Mesendoderm (in vitro differentiated cells): ENCODE measurements around the gene PTPN18.

Experiments
- DNase-seq: peaks from one replicate; pipeline ENCODE4 v3.0.0; 2013
- H2AK5ac ChIP-seq: 2 replicates; pipeline ENCODE4 v1.6.1; 2013; ENCODE audit warnings: low read length, inconsistent platforms
- H2BK120ac ChIP-seq: 2 replicates; pipeline ENCODE4 v1.6.1; 2013; ENCODE audit warnings: low read depth, mild to moderate bottlenecking, low read length, moderate library complexity, mixed read lengths
- H2BK15ac ChIP-seq: replicated peaks from 2 replicates; pipeline ENCODE4 v1.6.1; 2013; ENCODE audit warnings: low read depth, mild to moderate bottlenecking, moderate library complexity
- H2BK5ac ChIP-seq: 2 replicates; pipeline ENCODE4 v1.6.1; 2013; ENCODE audit warnings: low read length, inconsistent platforms
- H3K18ac ChIP-seq: 2 replicates; pipeline ENCODE4 v1.6.1; 2013; ENCODE audit warnings: mild to moderate bottlenecking, low read length, mixed read lengths
- H3K23ac ChIP-seq: one replicate; pipeline ENCODE4 v1.6.1; 2013; ENCODE audit warnings: low read length
- H3K27ac ChIP-seq: 2 replicates; pipeline ENCODE4 v1.5.1; 2013; ENCODE audit warnings: low read depth, mild to moderate bottlenecking, inconsistent platforms, low read length, moderate library complexity
- H3K27me3 ChIP-seq: 2 replicates; pipeline ENCODE4 v1.6.1; 2013; ENCODE audit warnings: low read length, control low read depth, mild to moderate bottlenecking, inconsistent platforms; ENCODE audit not compliant: insufficient read depth, poor library complexity
- H3K36me3 ChIP-seq: 2 replicates; pipeline ENCODE4 v1.6.1; 2013; ENCODE audit warnings: low read length, inconsistent platforms; ENCODE audit not compliant: control insufficient read depth, insufficient read depth
- H3K4ac ChIP-seq: one replicate; pipeline ENCODE4 v1.6.1; 2013; ENCODE audit warnings: low read depth, mild to moderate bottlenecking, low read length, moderate library complexity
- H3K4me1 ChIP-seq: 2 replicates; pipeline ENCODE4 v1.6.1; 2013; ENCODE audit warnings: low read depth, low read length, inconsistent platforms; ENCODE audit not compliant: control insufficient read depth
- H3K4me2 ChIP-seq: 2 replicates; pipeline ENCODE4 v1.6.1; 2013; ENCODE audit warnings: low read length
- H3K4me3 ChIP-seq: 2 replicates; pipeline ENCODE4 v1.5.1; 2013; ENCODE audit warnings: mild to moderate bottlenecking, low read length
- H3K56ac ChIP-seq: one replicate; pipeline ENCODE4 v1.6.1; 2013; ENCODE audit warnings: low read length
- H3K79me1 ChIP-seq: 2 replicates; pipeline ENCODE4 v1.6.1; 2013; ENCODE audit warnings: low read length, inconsistent platforms
- H3K79me2 ChIP-seq: 2 replicates; pipeline ENCODE4 v1.6.1; 2013; ENCODE audit warnings: mild to moderate bottlenecking, low read length; ENCODE audit not compliant: control insufficient read depth, insufficient read depth
- H3K9ac ChIP-seq: 2 replicates; pipeline ENCODE4 v1.6.1; 2013; ENCODE audit warnings: low read length, inconsistent platforms
- H4K5ac ChIP-seq: one replicate; pipeline ENCODE4 v1.6.1; 2013; ENCODE audit warnings: low read length
- H4K8ac ChIP-seq: one replicate; pipeline ENCODE4 v1.6.1; 2013; ENCODE audit warnings: low read depth, mild to moderate bottlenecking, control low read depth, low read length, moderate library complexity
- WGBS: extraction: QIAGEN DNeasy Blood & Tissue Kit; methylation state at CpG from one replicate; pipeline ENCODE4 v1.1.7; 2013; ENCODE audit warnings: low lambda C conversion rate, missing lambda C conversion rate; ENCODE audit not compliant: insufficient coverage; ENCODE audit errors: extremely low coverage; 5-methylcytosine and 5-hydroxymethylcytosine counted together

Gene PTPN18

GRCh38 chr2:130342020-130342532 lies 13.8 kb upstream of the PTPN18 start:
- peak overlapping the region; percentile 33 for H3K18ac ChIP-seq
- peak; percentile 99 for DNase-seq
- peak overlapping the region; percentile 34 for H3K27ac ChIP-seq
- H3K9ac ChIP-seq = peak overlapping the region; percentile 66
- no peak overlapping the region for H2BK5ac ChIP-seq
- H2AK5ac ChIP-seq = no peak overlapping the region
- H4K8ac ChIP-seq = no peak overlapping the region
- peak overlapping the region; percentile 81 for H3K56ac ChIP-seq
- H3K4me3 ChIP-seq = peak overlapping the region; percentile 50
- no peak overlapping the region for H2BK120ac ChIP-seq
- H4K5ac ChIP-seq = no peak overlapping the region
- H3K4ac ChIP-seq = no peak overlapping the region
- no peak overlapping the region for H2BK15ac ChIP-seq
- peaks cover 13% of the 10 kb centered on the region for H3K79me2 ChIP-seq
- peak overlapping the region; percentile 50 for H3K4me2 ChIP-seq
- WGBS = no CpG with 5 or more reads among the region's 24 CpGs
- H3K36me3 ChIP-seq = peaks cover 8% of the 10 kb centered on the region
- H3K27me3 ChIP-seq = no peaks in the 10 kb centered on the region
- no peak overlapping the region for H3K23ac ChIP-seq
- peaks cover 10% of the 10 kb centered on the region for H3K79me1 ChIP-seq
- H3K4me1 ChIP-seq = no peaks in the 10 kb centered on the region

GRCh38 chr2:130342533-130343275 lies 13.2 kb upstream of the PTPN18 start, which contains the start of gene IMP4:
Gene IMP4, plus strand, starts transcription at chr2:130342897. Its CDS starts 36 bp downstream, at chr2:130342933.
- H3K36me3 ChIP-seq = peaks cover 8% of the 10 kb centered on the region
- no peak within 1 kb of the TSS for H3K23ac ChIP-seq
- no peak within 1 kb of the TSS for H2BK120ac ChIP-seq
- peak within 1 kb of the TSS; percentile 84 for H3K4me2 ChIP-seq
- peak; percentile 100 for DNase-seq
- peak within 1 kb of the TSS; percentile 97 for H3K4me3 ChIP-seq
- H3K56ac ChIP-seq = peak within 1 kb of the TSS; percentile 90
- no peak within 1 kb of the TSS for H2BK15ac ChIP-seq
- H3K79me1 ChIP-seq = peaks cover 10% of the 10 kb centered on the region
- no CpG with 5 or more reads among the region's 60 CpGs for WGBS
- H3K4ac ChIP-seq = peak within 1 kb of the TSS; percentile 10
- H3K18ac ChIP-seq = peak within 1 kb of the TSS; percentile 62
- H3K9ac ChIP-seq = peak within 1 kb of the TSS; percentile 90
- no peak within 1 kb of the TSS for H4K5ac ChIP-seq
- H2AK5ac ChIP-seq = no peak within 1 kb of the TSS
- no peaks in the 10 kb centered on the region for H3K4me1 ChIP-seq
- no peak within 1 kb of the TSS for H2BK5ac ChIP-seq
- no peaks in the 10 kb centered on the region for H3K27me3 ChIP-seq
- no peak within 1 kb of the TSS for H4K8ac ChIP-seq
- peak within 1 kb of the TSS; percentile 34 for H3K27ac ChIP-seq
- H3K79me2 ChIP-seq = peaks cover 13% of the 10 kb centered on the region

GRCh38 chr2:130344578-130344977 lies 11.3 kb upstream of the PTPN18 start:
- H3K79me2 ChIP-seq = peaks cover 13% of the 10 kb centered on the region
- no peak overlapping the region for H2BK120ac ChIP-seq
- H3K27me3 ChIP-seq = no peaks in the 10 kb centered on the region
- H3K56ac ChIP-seq = no peak overlapping the region
- no peak overlapping the region for H3K4me3 ChIP-seq
- no peak overlapping the region for H3K9ac ChIP-seq
- no peak overlapping the region for H3K23ac ChIP-seq
- H3K18ac ChIP-seq = no peak overlapping the region
- no peak overlapping the region for H3K4ac ChIP-seq
- no peak overlapping the region for H3K4me2 ChIP-seq
- no peak overlapping the region for H4K5ac ChIP-seq
- no peak overlapping the region for H4K8ac ChIP-seq
- no peak overlapping the region for H2AK5ac ChIP-seq
- H2BK15ac ChIP-seq = no peak overlapping the region
- WGBS = no CpG with 5 or more reads among the region's 4 CpGs
- peaks cover 9% of the 10 kb centered on the region for H3K36me3 ChIP-seq
- peaks cover 10% of the 10 kb centered on the region for H3K79me1 ChIP-seq
- H3K4me1 ChIP-seq = no peaks in the 10 kb centered on the region
- DNase-seq = no peak
- H3K27ac ChIP-seq = no peak overlapping the region
- H2BK5ac ChIP-seq = no peak overlapping the region

- peaks cover 10% of the 10 kb centered on the region for H3K79me1 ChIP-seq
- peaks cover 13% of the 10 kb centered on the region for H3K79me2 ChIP-seq
- no peak overlapping the region for H2BK15ac ChIP-seq
- H3K56ac ChIP-seq = no peak overlapping the region
- WGBS = no CpG with 5 or more reads among the region's 13 CpGs
- H3K4ac ChIP-seq = no peak overlapping the region
- H3K4me2 ChIP-seq = no peak overlapping the region
- no peak overlapping the region for H2AK5ac ChIP-seq
- H3K18ac ChIP-seq = no peak overlapping the region
- no peak overlapping the region for H3K23ac ChIP-seq
- no peak overlapping the region for H4K8ac ChIP-seq
- no peak overlapping the region for H3K27ac ChIP-seq
- no peaks in the 10 kb centered on the region for H3K27me3 ChIP-seq
- DNase-seq = no peak
- no peak overlapping the region for H2BK5ac ChIP-seq
- H2BK120ac ChIP-seq = no peak overlapping the region
- no peak overlapping the region for H4K5ac ChIP-seq
- no peak overlapping the region for H3K4me3 ChIP-seq
- no peak overlapping the region for H3K9ac ChIP-seq
- peaks cover 9% of the 10 kb centered on the region for H3K36me3 ChIP-seq
- H3K4me1 ChIP-seq = no peaks in the 10 kb centered on the region
These were observed 10.8 kb upstream of the PTPN18 start for GRCh38 chr2:130345091-130345490.

GRCh38 chr2:130345611-130346010 lies 10.2 kb upstream of the PTPN18 start:
- H3K36me3 ChIP-seq = peaks cover 9% of the 10 kb centered on the region
- no peak overlapping the region for H2BK120ac ChIP-seq
- H3K79me1 ChIP-seq = peaks cover 10% of the 10 kb centered on the region
- no peak overlapping the region for H3K4ac ChIP-seq
- no peak overlapping the region for H4K5ac ChIP-seq
- peaks cover 13% of the 10 kb centered on the region for H3K79me2 ChIP-seq
- no peak overlapping the region for H3K27ac ChIP-seq
- H4K8ac ChIP-seq = no peak overlapping the region
- DNase-seq = no peak
- no peak overlapping the region for H3K4me2 ChIP-seq
- H2BK5ac ChIP-seq = no peak overlapping the region
- no peak overlapping the region for H3K23ac ChIP-seq
- no CpG with 5 or more reads among the region's 21 CpGs for WGBS
- H3K18ac ChIP-seq = no peak overlapping the region
- H3K27me3 ChIP-seq = no peaks in the 10 kb centered on the region
- H3K9ac ChIP-seq = no peak overlapping the region
- H3K4me3 ChIP-seq = no peak overlapping the region
- no peaks in the 10 kb centered on the region for H3K4me1 ChIP-seq
- no peak overlapping the region for H2BK15ac ChIP-seq
- no peak overlapping the region for H2AK5ac ChIP-seq
- no peak overlapping the region for H3K56ac ChIP-seq
